Measurements from ENCODE around the gene AGAP3.

The AGAP3 gene

GRCh38 chr7:151070574-151070960 is 15.7 kb upstream of the AGAP3 start:
- no peak overlapping the region for H3K27ac ChIP-seq
- no peak overlapping the region for H3K4me3 ChIP-seq

DNA sequence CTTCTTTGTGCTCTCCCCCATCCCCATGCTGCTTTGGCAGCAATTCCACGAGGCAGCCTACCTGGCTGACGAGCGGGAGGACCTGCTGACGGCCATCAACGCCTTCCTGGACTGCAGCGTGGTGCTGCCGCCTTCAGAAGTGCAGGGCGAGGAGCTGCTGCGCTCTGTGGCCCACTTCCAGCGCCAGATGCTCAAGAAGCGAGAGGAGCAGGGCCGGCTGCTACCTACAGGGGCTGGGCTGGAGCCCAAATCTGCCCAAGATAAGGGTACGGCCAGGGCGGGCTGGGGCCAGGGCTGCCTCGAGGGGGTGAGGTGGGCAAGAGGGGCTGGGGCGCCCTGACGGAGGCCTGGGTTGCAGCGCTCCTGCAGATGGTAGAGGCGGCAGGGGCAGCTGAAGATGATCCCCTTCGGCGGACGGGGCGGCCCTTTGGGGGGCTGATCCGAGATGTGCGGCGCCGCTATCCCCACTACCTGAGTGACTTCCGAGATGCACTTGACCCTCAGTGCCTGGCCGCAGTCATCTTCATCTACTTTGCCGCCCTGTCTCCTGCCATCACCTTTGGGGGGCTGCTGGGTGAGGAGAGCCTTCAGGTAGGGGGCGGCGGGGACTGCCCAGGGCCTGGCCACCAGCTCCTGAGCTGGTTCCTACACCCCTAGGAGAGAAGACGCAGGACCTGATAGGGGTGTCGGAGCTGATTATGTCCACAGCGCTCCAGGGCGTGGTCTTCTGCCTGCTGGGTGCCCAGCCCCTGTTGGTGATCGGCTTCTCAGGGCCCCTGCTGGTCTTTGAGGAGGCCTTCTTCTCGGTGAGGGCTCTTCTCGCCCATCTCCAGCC is 15.0 kb upstream of the AGAP3 start:
- Histone ChIP-seq H3K4me3 (no peak overlapping the region), H3K27ac (no peak overlapping the region)

- Histone ChIP-seq H3K4me3 (no peak overlapping the region), H3K27ac (peak overlapping the region in 3 of 21 experiments; percentile 6 to 44 (median 27))
Observed at GRCh38 chr7:151073990-151074389, 12.3 kb upstream of the AGAP3 start.

GRCh38 chr7:151074817-151075661 is 11.2 kb upstream of the AGAP3 start:
- H3K27ac ChIP-seq = no peak overlapping the region
- no peak overlapping the region for H3K4me3 ChIP-seq

GRCh38 chr7:151075662-151075971 is 10.7 kb upstream of the AGAP3 start:
- Histone ChIP-seq H3K4me3 (no peak overlapping the region), H3K27ac (no peak overlapping the region)

DNA sequence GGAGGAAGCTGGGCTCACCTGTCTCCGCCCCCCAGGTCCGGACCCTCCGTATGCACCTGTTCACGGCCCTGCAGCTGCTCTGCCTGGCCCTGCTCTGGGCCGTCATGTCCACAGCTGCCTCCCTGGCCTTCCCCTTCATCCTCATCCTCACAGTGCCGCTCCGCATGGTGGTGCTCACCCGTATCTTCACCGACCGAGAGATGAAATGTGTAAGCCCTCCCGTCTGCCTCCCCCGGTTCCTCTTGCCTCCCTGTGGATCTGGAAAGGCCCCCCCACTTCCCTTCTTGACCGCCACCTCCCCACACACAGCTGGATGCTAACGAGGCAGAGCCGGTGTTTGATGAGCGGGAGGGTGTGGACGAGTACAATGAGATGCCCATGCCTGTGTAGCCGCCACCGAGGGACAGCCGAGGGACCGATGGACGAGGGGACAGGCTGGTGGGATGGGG is 10.3 kb upstream of the AGAP3 start:
- H3K4me3 ChIP-seq = no peak overlapping the region
- H3K27ac ChIP-seq = no peak overlapping the region

- H3K27ac ChIP-seq = peak overlapping the region in 7 of 21 experiments; percentile 17 to 64 (median 32)
- no peak overlapping the region for H3K4me3 ChIP-seq
Observed at GRCh38 chr7:151076863-151077704, 9.2 kb upstream of the AGAP3 start.

GRCh38 chr7:151077705-151078232 is 8.5 kb upstream of the AGAP3 start:
- H3K4me3 ChIP-seq = no peak overlapping the region
- H3K27ac ChIP-seq = peak overlapping the region in 6 of 21 experiments; percentile 4 to 64 (median 43)

- no peak overlapping the region for H3K4me3 ChIP-seq
- peak overlapping the region in 7 of 21 experiments; percentile 4 to 64 (median 44) for H3K27ac ChIP-seq
Observed at GRCh38 chr7:151078233-151079040, 7.8 kb upstream of the AGAP3 start.

DNA sequence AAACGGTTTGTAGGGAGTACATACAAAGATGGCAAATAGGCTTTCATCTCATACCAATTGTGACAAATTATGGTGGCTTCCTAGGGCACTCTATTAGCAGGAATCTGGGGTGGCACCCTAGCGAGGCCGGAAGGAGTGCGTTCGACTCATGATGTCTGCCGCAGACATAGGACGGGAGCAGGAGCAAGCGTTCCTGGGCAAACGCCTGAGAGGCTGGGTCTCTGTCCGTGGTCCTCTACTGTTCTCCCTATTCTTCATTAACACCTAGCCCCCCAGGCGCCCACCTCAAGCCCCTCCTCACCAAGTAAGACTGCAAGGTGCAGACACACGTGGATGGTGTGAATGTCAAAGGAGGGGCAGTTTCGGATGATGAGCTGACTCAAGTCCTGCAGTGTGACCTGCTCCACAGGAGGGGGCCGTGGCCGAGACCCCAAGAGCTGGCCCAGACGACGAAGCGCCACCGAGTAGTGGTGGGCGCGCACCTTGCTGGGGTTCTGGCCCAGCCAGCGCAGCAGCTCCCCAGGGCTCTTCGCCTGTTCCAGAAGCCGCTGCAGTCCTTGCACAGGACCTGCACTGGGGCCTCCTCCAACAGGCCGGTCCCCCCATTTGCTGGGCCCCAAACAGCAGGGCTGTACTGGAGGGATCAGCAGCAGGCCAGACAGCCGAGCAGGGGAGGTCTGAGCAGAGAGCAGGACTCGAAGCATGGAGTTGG is 6.9 kb upstream of the AGAP3 start:
- peak overlapping the region in 13 of 21 experiments; percentile 91 to 98 (median 96) for H3K27ac ChIP-seq
- peak overlapping the region; percentile 75 to 98 (median 91) for H3K4me3 ChIP-seq

DNA sequence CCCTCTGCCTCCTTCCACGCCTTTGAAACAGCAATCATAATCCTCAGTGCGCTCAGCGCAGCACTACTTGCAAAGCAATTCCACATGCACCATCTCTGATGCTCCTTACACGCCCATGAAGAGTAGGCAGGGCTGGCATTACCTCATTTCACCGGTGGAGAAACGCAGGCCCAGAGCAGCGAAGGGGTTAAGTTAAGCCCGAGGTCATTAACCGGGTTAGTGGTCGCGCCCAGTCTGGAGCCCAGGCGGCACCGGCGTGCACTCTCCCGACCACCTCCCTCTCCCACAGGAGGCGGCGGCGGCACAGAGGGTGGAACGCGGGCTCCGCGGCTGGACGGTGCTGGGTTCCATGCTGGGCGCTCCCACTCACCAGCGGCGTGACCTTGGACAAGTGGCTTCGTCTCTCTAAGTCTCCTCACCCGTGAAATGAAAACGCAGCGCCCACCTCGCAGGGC is 6.2 kb upstream of the AGAP3 start:
- H3K4me3 ChIP-seq = peak overlapping the region; percentile 75 to 98 (median 91)
- H3K27ac ChIP-seq = peak overlapping the region; percentile 68 to 98 (median 96)

GRCh38 chr7:151080522-151081169 is 5.6 kb upstream of the AGAP3 start, which contains the start of gene FASTK:
Gene FASTK, minus strand, starts transcription at chr7:151080809. Its CDS starts 43 bp downstream, at chr7:151080766.
- peak within 1 kb of the TSS; percentile 75 to 98 (median 91) for H3K4me3 ChIP-seq
- peak within 1 kb of the TSS; percentile 68 to 98 (median 96) for H3K27ac ChIP-seq

DNA sequence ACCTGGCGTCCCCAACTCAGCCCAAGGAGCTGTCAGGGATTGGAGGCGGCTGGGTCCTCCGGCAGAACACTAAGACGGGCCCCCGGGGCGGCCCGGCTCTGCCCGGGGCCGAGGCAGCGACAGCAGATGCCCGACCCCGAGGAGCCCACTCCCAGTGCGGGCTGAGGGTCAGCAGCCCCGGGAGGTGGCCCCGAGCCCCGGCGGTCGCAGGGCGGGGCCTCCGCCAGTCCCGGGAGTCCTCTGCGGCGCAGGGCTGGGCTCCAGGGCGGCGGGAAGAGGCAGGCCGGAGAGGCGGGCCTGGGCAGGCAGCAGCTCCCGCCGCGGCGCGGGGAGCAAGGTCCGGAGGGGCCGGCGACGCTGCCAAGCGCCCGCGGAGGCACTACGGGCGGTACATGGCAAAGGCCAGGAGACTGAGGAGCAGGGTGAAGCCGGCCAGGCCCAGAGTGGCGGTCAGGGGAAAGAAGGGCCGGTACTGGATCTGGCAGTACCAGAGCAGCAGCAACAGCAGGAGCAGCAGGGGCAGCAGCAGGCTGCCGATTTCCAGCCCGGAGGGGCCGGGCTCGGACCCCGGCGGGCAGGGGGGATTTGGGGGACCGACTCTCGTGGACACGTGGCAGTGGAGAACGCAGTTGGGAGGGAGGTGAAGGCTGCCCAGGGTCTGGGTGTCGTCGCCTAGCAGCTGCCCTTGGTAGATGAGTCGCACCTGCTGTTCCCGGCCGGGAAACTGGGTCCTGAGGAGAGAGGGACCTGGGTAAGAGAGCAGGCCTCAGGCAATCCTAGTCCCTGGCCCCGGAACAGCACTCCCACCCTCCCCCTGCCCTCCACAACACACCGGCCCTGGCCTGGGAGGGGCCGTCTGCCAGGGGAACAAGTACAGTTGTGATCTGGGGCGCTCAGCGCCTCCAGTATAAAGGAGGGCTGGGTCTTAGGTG is 4.8 kb upstream of the AGAP3 start:
- Histone ChIP-seq H3K4me3 (peak overlapping the region; percentile 75 to 98 (median 91)), H3K27ac (peak overlapping the region; percentile 58 to 98 (median 96))

- peak overlapping the region in 20 of 21 experiments; percentile 82 to 98 (median 96) for H3K27ac ChIP-seq
- H3K4me3 ChIP-seq = peak overlapping the region; percentile 71 to 92 (median 85)
Observed at GRCh38 chr7:151082141-151083070, 3.9 kb upstream of the AGAP3 start.
